BJ (cell line): ENCODE measurements around the gene MTR. TPM values are rescaled to one million over a fixed set of nuclear protein-coding genes. Genes with fewer than 3 reads are reported as not detected.

Source experiments
- CTCF ChIA-PET: fragments of 350-600 bp; formaldehyde crosslinking; extraction: SDS; loops from one replicate; lab custom pipeline; 2021; ENCODE audit warnings: antibody characterized with exemption, inconsistent platforms; lab: Yijun Ruan, JAX
- POLR2A ChIA-PET: fragments of 300-600 bp; sonication (Branson Sonifier 250); formaldehyde crosslinking; extraction: SDS; loops from one replicate; lab custom pipeline; 2021; ENCODE audit warnings: antibody characterized with exemption; lab: Charles Lee
- DNase-seq: peaks from one replicate; pipeline ENCODE4 v3.0.0-alpha.2; 2011; ENCODE audit warnings: low read depth
- H3K27me3 ChIP-seq: 2 replicates; pipeline ENCODE4 v1.6.0; 2011; ENCODE audit warnings: low read length; ENCODE audit not compliant: control insufficient read depth, insufficient read depth
- H3K36me3 ChIP-seq: 2 replicates; pipeline ENCODE4 v1.5.1; 2011; ENCODE audit warnings: low read length; ENCODE audit not compliant: control insufficient read depth, insufficient read depth
- H3K4me3 ChIP-seq: 2 replicates; pipeline ENCODE4 v1.5.1; 2011; ENCODE audit warnings: low read depth, mild to moderate bottlenecking, control low read depth, low read length
- CTCF ChIP-seq: IDR thresholded peaks from 2 replicates; pipeline ENCODE4 v1.5.1; 2011; ENCODE audit warnings: low read depth, mild to moderate bottlenecking, control low read depth, inconsistent platforms, low read length, moderate library complexity; ENCODE audit not compliant: insufficient read depth
- polyA plus RNA-seq: library from polyadenylated mRNA; depleted of rRNA; stranded (reverse); fragments of >200 nt; gene quantifications from 2 replicates; pipeline ENCODE4 v1.2.3, GENCODE V29; 2011

MTR gene
- polyA plus RNA-seq, 1 experiment = 5.3 TPM

DNA sequence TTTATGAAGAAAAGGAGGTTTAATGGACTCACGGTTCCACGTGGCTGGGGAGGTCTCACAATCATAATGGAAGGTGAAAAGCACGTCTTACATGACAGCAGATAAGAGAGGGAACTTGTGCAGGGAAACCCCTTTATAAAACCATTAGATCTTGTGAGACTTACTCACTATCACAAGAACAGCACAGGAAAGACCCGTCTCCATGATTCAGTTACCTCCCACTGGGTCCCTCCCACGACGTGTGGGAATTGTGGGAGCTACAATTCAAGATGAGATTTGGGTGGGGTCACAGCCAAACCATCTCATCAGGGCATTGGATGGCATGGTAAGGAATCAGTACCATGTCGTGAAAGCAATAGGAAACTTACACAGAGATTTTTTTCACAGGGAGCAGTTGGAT lies 63.1 kb downstream of the MTR start:
- DNase-seq = no peak
- TF ChIP-seq CTCF = no peak
- Histone ChIP-seq H3K36me3 (peaks cover 6% of the 10 kb centered on the region), H3K4me3 (no peak overlapping the region), H3K27me3 (no peaks in the 10 kb centered on the region)
- ChIA-PET CTCF (no interaction called here), POLR2A (no interaction called here)

DNA sequence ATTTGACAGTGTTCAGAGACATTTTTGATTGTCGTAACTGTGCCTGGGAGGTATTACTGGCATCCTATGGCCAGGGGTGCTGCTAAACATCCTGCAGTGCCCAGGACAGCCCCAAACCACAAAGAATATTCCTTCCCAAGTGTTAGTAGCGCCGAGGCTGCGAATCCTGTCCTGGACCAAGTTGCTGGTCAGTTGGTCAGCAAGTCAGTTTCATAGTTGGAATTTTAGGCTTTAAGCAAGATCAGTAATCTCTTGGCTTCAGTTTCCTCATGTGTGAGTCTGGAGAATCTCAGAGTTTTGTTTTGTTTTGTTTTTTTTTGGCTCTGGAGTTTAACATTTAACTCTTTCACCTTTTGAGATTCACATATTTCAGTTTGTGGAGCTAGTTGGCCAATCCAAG lies 65.0 kb downstream of the MTR start:
- Histone ChIP-seq H3K36me3 (peaks cover 9% of the 10 kb centered on the region), H3K4me3 (no peak overlapping the region), H3K27me3 (no peaks in the 10 kb centered on the region)
- CTCF ChIA-PET = interaction anchor here (0.6 kb wide), 2 partner anchors 21 to 72 kb away, joined by 3 read pairs; no protein-coding TSS in a partner anchor
- POLR2A ChIA-PET = no interaction called here
- TF ChIP-seq CTCF = no peak
- no peak for DNase-seq

DNA sequence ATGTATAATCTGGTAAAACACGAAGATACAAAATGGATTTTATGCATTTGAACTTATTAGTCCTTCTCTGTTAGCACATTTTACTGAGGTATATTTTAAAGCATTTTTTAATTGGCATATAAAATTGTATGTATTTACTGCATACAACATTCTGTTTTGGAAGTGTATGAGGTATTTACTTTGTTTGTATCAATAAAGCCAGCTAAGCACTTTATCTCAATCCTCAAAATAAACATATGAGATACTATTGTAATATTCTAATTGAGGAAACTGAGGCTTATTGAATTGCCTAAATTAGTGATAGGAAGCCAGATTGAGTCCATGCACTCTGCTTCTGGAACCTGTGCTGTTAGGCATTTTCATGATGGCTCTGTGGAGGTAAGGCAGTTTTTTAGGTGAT lies 65.6 kb downstream of the MTR start:
- ChIA-PET CTCF (interaction anchor here (0.5 kb wide), 1 partner anchor 177 kb away, joined by 3 read pairs; no protein-coding TSS in a partner anchor), POLR2A (no interaction called here)
- no peak for DNase-seq
- Histone ChIP-seq H3K27me3 (no peaks in the 10 kb centered on the region), H3K36me3 (peaks cover 9% of the 10 kb centered on the region), H3K4me3 (no peak overlapping the region)
- TF ChIP-seq CTCF = no peak

DNA sequence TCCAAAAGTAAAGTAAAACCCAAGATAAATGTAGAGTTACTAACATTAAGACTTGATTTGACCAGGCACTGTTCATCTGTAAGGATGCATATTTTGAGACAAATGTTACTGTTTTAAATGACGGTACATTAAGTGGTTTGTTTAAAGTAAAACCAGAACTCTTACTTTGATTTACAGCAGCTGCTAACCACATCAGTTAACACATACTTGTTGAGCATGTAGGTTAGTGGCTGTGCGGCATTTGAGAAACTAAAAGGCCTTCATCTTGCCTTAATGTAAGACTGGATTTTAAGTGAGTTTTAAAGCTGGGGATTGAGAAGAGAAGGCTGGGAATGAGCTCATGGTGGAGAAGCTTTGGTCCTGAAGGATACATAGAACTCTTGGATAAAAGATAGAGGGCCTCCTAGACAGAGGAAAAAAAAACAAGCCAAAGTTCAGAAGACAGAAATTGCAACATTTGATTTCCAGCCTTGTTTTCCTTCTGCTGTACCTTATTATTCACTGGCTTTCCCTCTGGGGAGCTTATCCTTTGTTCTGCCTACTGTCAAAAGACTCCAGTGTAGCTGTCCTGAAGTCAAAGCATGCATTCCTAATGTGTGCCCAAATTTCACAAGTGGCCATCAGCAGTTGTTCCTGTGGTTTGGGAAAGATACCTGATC lies 66.6 kb downstream of the MTR start:
- POLR2A ChIA-PET = no interaction called here
- no peak for TF ChIP-seq CTCF

GRCh38 chr1:236862219-236862591 lies 67.1 kb downstream of the MTR start:
- Histone ChIP-seq H3K4me3 (no peak overlapping the region), H3K27me3 (no peaks in the 10 kb centered on the region), H3K36me3 (peaks cover 9% of the 10 kb centered on the region)
- ChIA-PET POLR2A (no interaction called here), CTCF (interaction anchor here (0.7 to 3.6 kb wide), 4 partner anchors 12 to 253 kb away, joined by 3 to 17 read pairs (median 5); no protein-coding TSS in a partner anchor)
- DNase-seq = no peak
- no peak for TF ChIP-seq CTCF

More for the DNA sequence above, 66.6 kb downstream of the MTR start:
- Histone ChIP-seq H3K36me3 (peaks cover 9% of the 10 kb centered on the region), H3K4me3 (no peak overlapping the region), H3K27me3 (no peaks in the 10 kb centered on the region)
- no peak for DNase-seq
- CTCF ChIA-PET = interaction anchor here (0.7 to 3.6 kb wide), 4 partner anchors 13 to 253 kb away, joined by 3 to 17 read pairs (median 5); no protein-coding TSS in a partner anchor
